Psoas muscle (tissue), 8 donors: ENCODE data around the gene MBOAT7. TPM values are rescaled to one million over a fixed set of nuclear protein-coding genes. Genes with fewer than 3 reads are reported as not detected.

ENCODE experiments used
- ATAC-seq, 4 donors: fragments of 200-7000 bp; cut with Tn5 transposase; one replicate each; pipeline ENCODE4 v1.9.1; 2020; ENCODE audit warnings: moderate library complexity in 3 of 4, mild to moderate bottlenecking in 2 of 4
- DNase-seq, 2 donors: peaks; one replicate each; pipeline ENCODE4 v3.0.0-alpha.2; 2020
- H3K27ac ChIP-seq: fragments of 200-600 bp; one replicate; pipeline ENCODE4 v1.8.0; 2022
- H3K27me3 ChIP-seq, 3 donors: fragments of 200-600 bp in 1 of 3; one replicate each; pipeline versions ENCODE4 v1.6.1 to v1.8.0; 2013 to 2022; ENCODE audit warnings: low read length in 2 of 3, mild to moderate bottlenecking in 2 of 3, moderate library complexity in 1 of 3; ENCODE audit not compliant: insufficient read depth in 3 of 3
- H3K36me3 ChIP-seq, 2 donors: fragments of 200-600 bp in 1 of 2; one replicate each; pipeline versions ENCODE4 v1.6.1 to v1.8.0; 2013 to 2022; ENCODE audit warnings: low read depth in 1 of 2, mild to moderate bottlenecking in 1 of 2, moderate library complexity in 1 of 2; ENCODE audit not compliant: insufficient read depth in 1 of 2
- H3K4me1 ChIP-seq: fragments of 200-600 bp; one replicate; pipeline ENCODE4 v1.8.0; 2022
- H3K4me3 ChIP-seq: fragments of 200-600 bp; one replicate; pipeline ENCODE4 v1.8.0; 2022; ENCODE audit warnings: mild to moderate bottlenecking
- H3K9me3 ChIP-seq: fragments of 200-600 bp; one replicate; pipeline ENCODE4 v1.8.0; 2022
- CTCF ChIP-seq: fragments of 200-600 bp; IDR thresholded peaks from one replicate; pipeline ENCODE4 v1.8.0; 2022; ENCODE audit warnings: antibody characterized with exemption
- WGBS, 3 donors: extraction: QIAGEN DNeasy Blood & Tissue Kit; methylation state at CpG; one replicate each; pipeline versions ENCODE4 v1.1.6 to v1.1.7; 2013; 5-methylcytosine and 5-hydroxymethylcytosine counted together
- intact Hi-C, 2 donors: fragments of 100-400 bp; cut with DNase I; formaldehyde crosslinking; loops; one replicate each; pipeline versions ENCODE4 v1.11.0 to v1.14.2; 2022
- polyA plus RNA-seq, 3 donors: library from polyadenylated mRNA; stranded (reverse); fragments of 200-250 nt; gene quantifications; one replicate each; pipeline ENCODE4 v1.2.3, GENCODE V29; 2013
- total RNA-seq, 4 donors: library from RNA; stranded (reverse); fragmentation: NEBNext Ultra II Directional in 2 of 4; extraction: Animal tissue kit (Norgen Biotek cat#: 25700) in 2 of 4; gene quantifications; one replicate each; pipeline versions ENCODE4 v1.2.1 to v1.2.4, GENCODE V29; 2021 to 2023
- donor health status: healthy with polysubstance abuse.
- donor health status: DM: no; HTN: no; CAD: no; lungs with moderate emphysema.
- donor health status: Bipolar disorder and iron deficiency.
- donor health status: healthy.
- donor health status: DM: yes; HTN: yes; CAD: no.
- donor health status: DM: no; HTN: no; CAD: no.
- donor health status: DM: no; HTN: no; CAD: no.
- donor health status: DM: yes; HTN: yes; CAD: no.

The MBOAT7 gene
- total and polyA plus RNA-seq, 7 donors: 6.2 to 17.8 (median 10.1) TPM

- intact Hi-C loops: loop anchor here (2.0 to 10.0 kb wide), 3 partner anchors 62 to 226 kb away; no protein-coding TSS in a partner anchor
- Histone ChIP-seq H3K4me3 (no peak overlapping the region), H3K4me1 (no peaks in the 10 kb centered on the region), H3K27ac (no peak overlapping the region), H3K9me3 (no peaks in the 10 kb centered on the region), H3K36me3 (no peaks in the 10 kb centered on the region), H3K27me3 (peaks cover 0 to 35% (median 8%) of the 10 kb centered on the region in 3 donors)
- no peak for ATAC-seq
- no peak for DNase-seq
- TF ChIP-seq CTCF: no peak
- WGBS, 3 donors: 81 to 86% (median 82%) methylated on average over 21 of the region's 21 CpGs
Measured at GRCh38 chr19:54169149-54169740, 20.1 kb downstream of the MBOAT7 start.

GRCh38 chr19:54168174-54168917 lies 21.0 kb downstream of the MBOAT7 start:
- H3K27ac ChIP-seq: no peak overlapping the region
- H3K27me3 ChIP-seq: peaks cover 0 to 26% (median 5%) of the 10 kb centered on the region in 3 donors
- peak; percentile 91 to 96 for DNase-seq
- no peaks in the 10 kb centered on the region for H3K4me1 ChIP-seq
- 21 to 24% (median 24%) methylated on average over 21 to 25 of the region's 25 CpGs for WGBS, 3 donors
- no peak overlapping the region for H3K4me3 ChIP-seq
- peak; percentile 88 to 97 (median 92) for ATAC-seq
- intact Hi-C loops: loop anchor here (2.0 to 10.0 kb wide), 3 partner anchors 62 to 226 kb away; no protein-coding TSS in a partner anchor
- no peaks in the 10 kb centered on the region for H3K36me3 ChIP-seq
- peak; percentile 86 for TF ChIP-seq CTCF
- H3K9me3 ChIP-seq: no peaks in the 10 kb centered on the region

GRCh38 chr19:54165222-54165621 lies 24.2 kb downstream of the MBOAT7 start:
- TF ChIP-seq CTCF: no peak
- DNase-seq (no peak), ATAC-seq (no peak)
- whole genome bisulfite sequencing, 3 donors: 87 to 89% (median 87%) methylated on average over 25 of the region's 25 CpGs
- intact Hi-C loops: loop anchor here in 1 of 2 donors (10.0 kb wide), 1 partner anchor 230 kb away; no protein-coding TSS in a partner anchor
- no peaks in the 10 kb centered on the region for H3K9me3 ChIP-seq
- no peak overlapping the region for H3K4me3 ChIP-seq
- H3K27ac ChIP-seq: no peak overlapping the region
- H3K36me3 ChIP-seq: no peaks in the 10 kb centered on the region
- peaks cover 0 to 16% (median 0%) of the 10 kb centered on the region in 3 donors for H3K27me3 ChIP-seq
- peaks cover 16% of the 10 kb centered on the region for H3K4me1 ChIP-seq

- no peaks in the 10 kb centered on the region for H3K9me3 ChIP-seq
- H3K36me3 ChIP-seq: no peaks in the 10 kb centered on the region
- intact Hi-C loops: loop anchor here in 1 of 2 donors (10.0 kb wide), 1 partner anchor 230 kb away; no protein-coding TSS in a partner anchor
- H3K27ac ChIP-seq: no peak overlapping the region
- peaks cover 0 to 16% (median 0%) of the 10 kb centered on the region in 3 donors for H3K27me3 ChIP-seq
- TF ChIP-seq CTCF: no peak
- peak overlapping the region; percentile 24 for H3K4me3 ChIP-seq
- ATAC-seq (no peak), DNase-seq (peak in 1 of 2 donors; percentile 73)
- WGBS, 3 donors: 13 to 16% (median 14%) methylated on average over 37 of the region's 37 CpGs
- peaks cover 18% of the 10 kb centered on the region for H3K4me1 ChIP-seq
Measured at GRCh38 chr19:54164369-54165068, 24.9 kb downstream of the MBOAT7 start.
